Iris pigment epithelial cell (primary cell): ENCODE data around the gene DNMT3L.
"Not testable (repeated sequence)": the region's sequence is repeated elsewhere in the genome, so short reads cannot be mapped to it uniquely, and the experiment has no call there.

Experiments used
- DNase-seq: peaks from one replicate; pipeline ENCODE4 v3.0.0-alpha.2; 2011; ENCODE audit warnings: low read depth

The DNMT3L gene

GRCh38 chr21:44261675-44262295, at the start of gene DNMT3L:
Gene DNMT3L, minus strand, starts transcription at chr21:44261897. Its CDS starts 638 bp downstream, at chr21:44261259.
- no peak for DNase-seq

GRCh38 chr21:44310628-44311507, 49.2 kb upstream of the DNMT3L start:
- DNase-seq = no peak

- DNase-seq = peak; percentile 46
Measured at GRCh38 chr21:44306936-44307704, 45.4 kb upstream of the DNMT3L start.

- no peak for DNase-seq
Measured at GRCh38 chr21:44305691-44306090, 44.0 kb upstream of the DNMT3L start.

GRCh38 chr21:44304877-44305293, 43.2 kb upstream of the DNMT3L start:
- DNase-seq = peak; percentile 33

- no peak for DNase-seq
Measured at GRCh38 chr21:44304011-44304616, 42.4 kb upstream of the DNMT3L start.

GRCh38 chr21:44303490-44303981, 41.8 kb upstream of the DNMT3L start:
- DNase-seq = no peak

- not testable (repeated sequence) for DNase-seq
Measured at GRCh38 chr21:44302573-44303401, 41.1 kb upstream of the DNMT3L start.

- DNase-seq = no peak
Measured at GRCh38 chr21:44301961-44302406, 40.3 kb upstream of the DNMT3L start.

- DNase-seq = no peak
Measured at GRCh38 chr21:44301141-44301540, 39.4 kb upstream of the DNMT3L start.

GRCh38 chr21:44300262-44300959, 38.7 kb upstream of the DNMT3L start:
- DNase-seq = peak; percentile 56

- DNase-seq = peak; percentile 46
Measured at GRCh38 chr21:44299458-44300261, 38.0 kb upstream of the DNMT3L start, which contains the start of gene PFKL. Gene PFKL, plus strand, starts transcription at chr21:44300053. Its CDS starts 53 bp downstream, at chr21:44300106.

- DNase-seq = peak; percentile 21
Measured at GRCh38 chr21:44299085-44299457, 37.4 kb upstream of the DNMT3L start.

- no peak for DNase-seq
Measured at GRCh38 chr21:44298301-44298700, 36.6 kb upstream of the DNMT3L start.

GRCh38 chr21:44297525-44298290, 36.0 kb upstream of the DNMT3L start:
- peak; percentile 80 for DNase-seq

- no peak for DNase-seq
Measured at GRCh38 chr21:44296916-44297315, 35.2 kb upstream of the DNMT3L start.

GRCh38 chr21:44296103-44296519, 34.4 kb upstream of the DNMT3L start:
- no peak for DNase-seq

GRCh38 chr21:44295646-44296045, 33.9 kb upstream of the DNMT3L start:
- DNase-seq = no peak

- no peak for DNase-seq
Measured at GRCh38 chr21:44295163-44295573, 33.5 kb upstream of the DNMT3L start.
